HepG2 (cell line): ENCODE data around the gene PANK2. TPM values are rescaled to one million over a fixed set of nuclear protein-coding genes. Genes with fewer than 3 reads are reported as not detected.

ENCODE experiments used
- ARID3A ChIP-seq: IDR thresholded peaks from 2 replicates; pipeline ENCODE4 v1.6.1; 2012; ENCODE audit warnings: low read depth, low read length, improper control_type of control experiment
- ATAD3A ChIP-seq: sonication (generic); formaldehyde crosslinking; IDR thresholded peaks from 2 replicates; pipeline ENCODE4 v1.4.0; 2020; ENCODE audit warnings: missing genetic modification reagents
- CEBPB ChIP-seq: IDR thresholded peaks from 2 replicates; pipeline ENCODE4 v1.6.1; 2011; ENCODE audit warnings: low read depth, low read length, improper control_type of control experiment, borderline replicate concordance
- CREB3 ChIP-seq: sonication (generic); formaldehyde crosslinking; IDR thresholded peaks from 2 replicates; pipeline ENCODE4 v1.5.0; 2020; ENCODE audit warnings: missing genetic modification reagents
- EP300 ChIP-seq, 3 experiments: sonication (generic) in 1 of 3; formaldehyde crosslinking in 1 of 3; IDR thresholded peaks; 2 replicates each; pipeline versions ENCODE4 v1.5.1 to v1.6.1; 2011 to 2020; ENCODE audit warnings: low read depth in 2 of 3, low read length in 2 of 3, borderline replicate concordance in 1 of 3, improper control_type of control experiment in 1 of 3, mild to moderate bottlenecking in 1 of 3, missing genetic modification reagents in 1 of 3, moderate library complexity in 1 of 3
- HNF1B ChIP-seq: sonication (generic); formaldehyde crosslinking; IDR thresholded peaks from 2 replicates; pipeline ENCODE4 v1.5.1; 2020; ENCODE audit warnings: mild to moderate bottlenecking, moderate library complexity, missing genetic modification reagents
- HNF4A ChIP-seq: sonication (generic); formaldehyde crosslinking; IDR thresholded peaks from 2 replicates; pipeline ENCODE4 v1.4.0; 2020; ENCODE audit warnings: missing genetic modification reagents
- HNF4G ChIP-seq, 2 experiments: sonication (generic) in 1 of 2; formaldehyde crosslinking in 1 of 2; IDR thresholded peaks; 2 replicates each; pipeline versions ENCODE4 v1.4.0 to v1.6.1; 2011 to 2020; ENCODE audit warnings: borderline replicate concordance in 2 of 2, low read depth in 2 of 2, mild to moderate bottlenecking in 2 of 2, low read length in 1 of 2, missing genetic modification reagents in 1 of 2, moderate library complexity in 1 of 2
- HOXD1 ChIP-seq: sonication (generic); formaldehyde crosslinking; IDR thresholded peaks from 2 replicates; pipeline ENCODE4 v1.5.0; 2020; ENCODE audit warnings: missing genetic modification reagents
- KMT2A ChIP-seq: sonication (generic); formaldehyde crosslinking; IDR thresholded peaks from 2 replicates; pipeline ENCODE4 v1.4.0; 2020; ENCODE audit warnings: missing genetic modification reagents
- MXD1 ChIP-seq: sonication (generic); formaldehyde crosslinking; IDR thresholded peaks from 2 replicates; pipeline ENCODE4 v1.4.0; 2020; ENCODE audit warnings: mild to moderate bottlenecking, missing genetic modification reagents
- NR2F1 ChIP-seq, 2 experiments: fragments of 450-650 bp in 1 of 2; formaldehyde crosslinking in 1 of 2; IDR thresholded peaks; 2 replicates each; pipeline versions ENCODE4 v1.5.0 to v1.6.1; 2016 to 2020; ENCODE audit warnings: mild to moderate bottlenecking in 1 of 2, missing compliant biosample characterization in 1 of 2, missing genetic modification reagents in 1 of 2, moderate library complexity in 1 of 2
- POLR2AphosphoS2 ChIP-seq: IDR thresholded peaks from 2 replicates; pipeline ENCODE4 v1.6.1; 2011; ENCODE audit warnings: low read depth, low read length, improper control_type of control experiment
- RFX1 ChIP-seq: fragments of 450-650 bp; IDR thresholded peaks from 2 replicates; pipeline ENCODE4 v1.6.1; 2017
- RXRB ChIP-seq: IDR thresholded peaks from 2 replicates; pipeline ENCODE4 v1.6.1; 2016; ENCODE audit warnings: borderline replicate concordance, missing genetic modification reagents, missing compliant biosample characterization
- SOX6 ChIP-seq, 2 experiments: fragments of 450-650 bp in 1 of 2; sonication (generic) in 1 of 2; formaldehyde crosslinking in 1 of 2; IDR thresholded peaks; 2 replicates each; pipeline versions ENCODE4 v1.4.0 to v1.6.1; 2017 to 2020; ENCODE audit warnings: antibody characterized with exemption in 1 of 2, mild to moderate bottlenecking in 1 of 2, missing genetic modification reagents in 1 of 2
- ZNF441 ChIP-seq: sonication (generic); formaldehyde crosslinking; IDR thresholded peaks from 2 replicates; pipeline ENCODE4 v1.7.0; 2021; ENCODE audit warnings: missing genetic modification reagents, borderline replicate concordance
- ZNF589 ChIP-seq: sonication (generic); formaldehyde crosslinking; conservative IDR thresholded peaks from 2 replicates; pipeline ENCODE4 v1.8.0; 2022; ENCODE audit warnings: mild to moderate bottlenecking, moderate library complexity, missing genetic modification reagents
- ZNF704 ChIP-seq: sonication (generic); formaldehyde crosslinking; IDR thresholded peaks from 2 replicates; pipeline ENCODE4 v1.8.1; 2023; ENCODE audit warnings: mild to moderate bottlenecking, inconsistent platforms, moderate library complexity, missing genetic modification reagents, borderline replicate concordance
- ZSCAN5A ChIP-seq: sonication (generic); formaldehyde crosslinking; IDR thresholded peaks from 2 replicates; pipeline ENCODE4 v1.8.0; 2022; ENCODE audit warnings: mild to moderate bottlenecking, missing genetic modification reagents, borderline replicate concordance
- polyA plus RNA-seq, 8 experiments: library from polyadenylated mRNA; depleted of rRNA in 3 of 8; stranded (reverse) in 7 of 8; unstranded in 1 of 8; fragments of >200 nt; fragmentation: Illumina TruSeq in 4 of 8; extraction: Trizol in 4 of 8; gene quantifications; 2 replicates each; pipeline versions ENCODE4 v1.2.1 to v1.2.3, GENCODE V29; 2011 to 2016; ENCODE audit warnings: low read depth in 4 of 8, missing spikeins in 1 of 8, mixed read lengths in 1 of 8; ENCODE audit not compliant: insufficient read depth in 1 of 8
- total RNA-seq, 5 experiments: library from RNA; depleted of rRNA; stranded (reverse); fragments of >200 nt; fragmentation: Illumina TruSeq; extraction: Trizol; gene quantifications; 2 replicates each; pipeline ENCODE4 v1.2.3, GENCODE V29; 2016; ENCODE audit warnings: low read depth in 1 of 5

PANK2 gene
- total and polyA plus RNA-seq, 2 of the 13 experiments (the other 11 are each of a cell fraction or from before 2014, with no cell fraction given), result 39.2 to 123 TPM

- TF ChIP-seq HNF1B, result peak; percentile 18; the same call in 1 of the 2 replicates
- peak; percentile 79 for TF ChIP-seq CEBPB
- TF ChIP-seq NR2F1 (CRISPR knock-in tag; IDR thresholded peaks at IDR 0.05), result no peak
- TF ChIP-seq ZSCAN5A (CRISPR knock-in tag), result no peak
- TF ChIP-seq KMT2A (CRISPR knock-in tag), result no peak
- no peak for TF ChIP-seq SOX6 (IDR thresholded peaks at IDR 0.05)
- no peak for TF ChIP-seq SOX6 (CRISPR knock-in tag; IDR thresholded peaks at IDR 0.05)
- TF ChIP-seq EP300 (IDR thresholded peaks at IDR 0.05; ENCODE audit: low read depth in 2 of 2, low read length in 2 of 2), result peak in 1 of 2 experiments; percentile 40; a peak in 1 of 4 replicates
- no peak for TF ChIP-seq EP300 (CRISPR knock-in tag; IDR thresholded peaks at IDR 0.05; ENCODE audit: borderline replicate concordance)
- TF ChIP-seq POLR2AphosphoS2, result no peak
- TF ChIP-seq HNF4A (CRISPR knock-in tag), result peak; percentile 62; the same call in 1 of the 2 replicates
- no peak for TF ChIP-seq MXD1 (CRISPR knock-in tag)
- TF ChIP-seq ZNF441 (CRISPR knock-in tag), result no peak
- peak; percentile 45 for TF ChIP-seq ARID3A
- no peak for TF ChIP-seq ZNF704 (CRISPR knock-in tag)
- peak; percentile 81 for TF ChIP-seq RFX1
- no peak for TF ChIP-seq HOXD1 (CRISPR knock-in tag)
- TF ChIP-seq RXRB, result no peak
- no peak for TF ChIP-seq ZNF589
- TF ChIP-seq HNF4G (IDR thresholded peaks at IDR 0.05; ENCODE audit: borderline replicate concordance, low read depth, low read length), result peak; percentile 38; the same call in 1 of the 2 replicates
- TF ChIP-seq HNF4G (CRISPR knock-in tag; IDR thresholded peaks at IDR 0.05; ENCODE audit: borderline replicate concordance, low read depth), result no peak
- no peak for TF ChIP-seq ATAD3A
- no peak for TF ChIP-seq CREB3 (CRISPR knock-in tag)
Observed at GRCh38 chr20:3871550-3872265, 17.5 kb upstream of the PANK2 start (continued).
